Upper lobe of left lung (tissue), 4 donors: ENCODE measurements around the gene HEATR5A.

Source experiments
- CTCF ChIP-seq, 6 experiments: fragments of 450-650 bp in 4 of 6; fragments of 200-600 bp in 2 of 6; sonication (generic) in 2 of 6; IDR thresholded peaks; one replicate each; pipeline ENCODE4 v1.5.1; 2016 to 2019; ENCODE audit warnings: antibody characterized with exemption in 6 of 6
- EP300 ChIP-seq, 4 donors: sonication (generic); formaldehyde crosslinking; IDR thresholded peaks; one replicate each; pipeline ENCODE4 v1.5.1; 2017; ENCODE audit warnings: antibody characterized with exemption in 4 of 4, control low read depth in 2 of 4
- POLR2A ChIP-seq, 4 donors: fragments of 450-650 bp; IDR thresholded peaks; one replicate each; pipeline ENCODE4 v1.5.1; 2016 to 2017; ENCODE audit warnings: antibody characterized with exemption in 4 of 4, mild to moderate bottlenecking in 2 of 4

GRCh38 chr14:31320216-31320615 lies 100.1 kb downstream of the HEATR5A start:
- TF ChIP-seq CTCF (IDR thresholded peaks at IDR 0.05) (no peak), POLR2A (IDR thresholded peaks at IDR 0.05) (no peak), EP300 (IDR thresholded peaks at IDR 0.05) (no peak)
